ENCODE results near the gene KDR. TPM values are rescaled to one million over a fixed set of nuclear protein-coding genes. Genes with fewer than 3 reads are reported as not detected.

The KDR gene
- polyA plus RNA-seq, 1 experiment = not detected

- H3K9me3 ChIP-seq (ENCODE audit: control insufficient read depth, insufficient read depth, low read length) = no peaks in the 10 kb centered on the region
- POLR2A ChIA-PET = no interaction called here
- no peak for DNase-seq (ENCODE audit: low read depth, low spot score)
- CTCF ChIA-PET = no interaction called here
- TF ChIP-seq CTCF (IDR thresholded peaks at IDR 0.05; ENCODE audit: low read depth, low read length) = no peak
- H3K27ac ChIP-seq (ENCODE audit: low read depth, low read length) = no peak overlapping the region
- no peak overlapping the region for H3K4me3 ChIP-seq (ENCODE audit: low read depth, low read length)
- H3K27me3 ChIP-seq (ENCODE audit: control insufficient read depth, insufficient read depth, low read length) = peaks cover 4% of the 10 kb centered on the region
These were observed 7.0 kb downstream of the KDR start for GRCh38 chr4:55118397-55118796.

GRCh38 chr4:55117511-55117910, 7.9 kb downstream of the KDR start:
- Histone ChIP-seq H3K27ac (ENCODE audit: low read depth, low read length) (no peak overlapping the region), H3K9me3 (ENCODE audit: control insufficient read depth, insufficient read depth, low read length) (no peaks in the 10 kb centered on the region), H3K4me3 (ENCODE audit: low read depth, low read length) (no peak overlapping the region), H3K27me3 (ENCODE audit: control insufficient read depth, insufficient read depth, low read length) (peaks cover 2% of the 10 kb centered on the region)
- ChIA-PET CTCF (no interaction called here), POLR2A (no interaction called here)
- no peak for TF ChIP-seq CTCF (IDR thresholded peaks at IDR 0.05; ENCODE audit: low read depth, low read length)
- no peak for DNase-seq (ENCODE audit: low read depth, low spot score)

- Histone ChIP-seq H3K9me3 (ENCODE audit: control insufficient read depth, insufficient read depth, low read length) (no peaks in the 10 kb centered on the region), H3K27me3 (ENCODE audit: control insufficient read depth, insufficient read depth, low read length) (peaks cover 2% of the 10 kb centered on the region), H3K27ac (ENCODE audit: low read depth, low read length) (no peak overlapping the region), H3K4me3 (ENCODE audit: low read depth, low read length) (no peak overlapping the region)
- no peak for DNase-seq (ENCODE audit: low read depth, low spot score)
- TF ChIP-seq CTCF (IDR thresholded peaks at IDR 0.05; ENCODE audit: low read depth, low read length) = no peak
- ChIA-PET CTCF (no interaction called here), POLR2A (no interaction called here)
These were observed 8.9 kb downstream of the KDR start for GRCh38 chr4:55116450-55116849.

GRCh38 chr4:55111601-55112000, 13.8 kb downstream of the KDR start:
- POLR2A ChIA-PET = no interaction called here
- CTCF ChIA-PET = no interaction called here
- no peak for TF ChIP-seq CTCF (IDR thresholded peaks at IDR 0.05; ENCODE audit: low read depth, low read length)
- no peak overlapping the region for H3K4me3 ChIP-seq (ENCODE audit: low read depth, low read length)
- no peak for DNase-seq (ENCODE audit: low read depth, low spot score)
- H3K9me3 ChIP-seq (ENCODE audit: control insufficient read depth, insufficient read depth, low read length) = no peaks in the 10 kb centered on the region
- no peaks in the 10 kb centered on the region for H3K27me3 ChIP-seq (ENCODE audit: control insufficient read depth, insufficient read depth, low read length)
- no peak overlapping the region for H3K27ac ChIP-seq (ENCODE audit: low read depth, low read length)

GRCh38 chr4:55110131-55110530, 15.3 kb downstream of the KDR start:
- TF ChIP-seq CTCF (IDR thresholded peaks at IDR 0.05; ENCODE audit: low read depth, low read length) = no peak
- ChIA-PET POLR2A (no interaction called here), CTCF (interaction anchor here (0.6 kb wide), 1 partner anchor 91 kb away, joined by 3 read pairs; no protein-coding TSS in a partner anchor)
- H3K27me3 ChIP-seq (ENCODE audit: control insufficient read depth, insufficient read depth, low read length) = no peaks in the 10 kb centered on the region
- H3K27ac ChIP-seq (ENCODE audit: low read depth, low read length) = no peak overlapping the region
- H3K9me3 ChIP-seq (ENCODE audit: control insufficient read depth, insufficient read depth, low read length) = no peaks in the 10 kb centered on the region
- H3K4me3 ChIP-seq (ENCODE audit: low read depth, low read length) = no peak overlapping the region
- DNase-seq (ENCODE audit: low read depth, low spot score) = no peak
